GM18873 (cell line): ENCODE measurements around the gene OR2A7.
A peak's percentile ranks its signal among the peaks of the same experiment; 100 is the strongest.
"Not testable (repeated sequence)": the region's sequence is repeated elsewhere in the genome, so short reads cannot be mapped to it uniquely, and the experiment has no call there.

Experiments
- ATAC-seq: cut with Tn5 transposase; IDR thresholded peaks from one replicate; pipeline ENCODE4 v1.9.1; 2021; ENCODE audit warnings: mild to moderate bottlenecking, moderate library complexity, moderate number of reproducible peaks; ENCODE audit not compliant: unreplicated experiment, low FRiP score

Gene OR2A7, protein sequence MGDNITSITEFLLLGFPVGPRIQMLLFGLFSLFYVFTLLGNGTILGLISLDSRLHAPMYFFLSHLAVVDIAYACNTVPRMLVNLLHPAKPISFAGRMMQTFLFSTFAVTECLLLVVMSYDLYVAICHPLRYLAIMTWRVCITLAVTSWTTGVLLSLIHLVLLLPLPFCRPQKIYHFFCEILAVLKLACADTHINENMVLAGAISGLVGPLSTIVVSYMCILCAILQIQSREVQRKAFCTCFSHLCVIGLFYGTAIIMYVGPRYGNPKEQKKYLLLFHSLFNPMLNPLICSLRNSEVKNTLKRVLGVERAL

DNA sequence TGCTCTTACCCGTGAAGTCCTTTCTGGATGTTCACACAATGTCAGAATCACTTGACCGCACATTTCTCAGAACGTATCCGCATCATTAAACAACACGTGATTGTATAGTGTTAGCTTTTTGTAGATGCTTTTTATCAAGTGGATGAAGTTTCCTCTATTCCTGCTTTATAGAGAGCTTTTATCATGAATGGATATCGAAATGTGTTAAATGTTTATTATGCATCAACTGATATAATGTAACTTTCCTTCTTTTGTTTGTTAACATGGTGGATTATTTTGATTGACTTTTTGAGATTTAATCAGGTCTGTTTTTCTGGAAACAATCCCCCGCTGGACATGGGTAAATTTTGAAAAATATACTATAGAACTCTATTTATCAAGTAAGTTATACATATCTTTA lies at the start of gene OR2A7:
Gene OR2A7, minus strand, starts transcription at position 101 of the 400 bp plus-strand sequence. CDS start 5,164 bp downstream, outside the sequence.
- not testable (repeated sequence) for ATAC-seq

DNA sequence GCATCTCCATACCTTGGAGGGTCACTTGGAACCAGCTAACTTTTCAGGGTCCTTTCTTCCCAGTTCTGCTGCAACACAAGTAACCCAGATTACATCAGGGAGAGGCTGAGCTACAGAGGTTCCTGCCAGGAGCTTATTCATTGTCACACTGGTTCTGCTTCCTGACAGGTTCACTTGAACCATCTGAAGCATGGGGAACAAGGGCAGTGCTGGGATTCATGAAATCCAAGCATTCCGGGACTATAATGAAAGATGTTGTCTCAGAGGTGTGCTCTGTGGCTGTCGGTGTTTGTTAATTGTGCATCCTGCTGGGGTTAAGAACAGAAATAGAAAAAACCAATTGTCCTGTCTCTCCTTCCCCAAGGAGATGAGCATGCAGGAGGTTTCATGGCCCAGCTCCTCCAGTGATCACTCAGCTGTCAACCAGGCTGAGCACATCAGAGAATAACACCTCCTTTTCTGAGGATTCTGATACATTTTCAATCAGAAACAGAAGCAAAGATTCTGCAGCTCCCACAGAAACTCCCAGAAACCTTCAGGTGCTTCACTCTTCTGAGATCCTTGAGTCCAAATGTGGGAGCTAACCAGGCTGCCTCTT lies 47.4 kb upstream of the OR2A7 start, which contains the start of gene OR2A1:
Gene OR2A1, plus strand, starts transcription at position 548 of the 598 bp plus-strand sequence. CDS start 5,706 bp downstream, outside the sequence.
- ATAC-seq = not testable (repeated sequence)

DNA sequence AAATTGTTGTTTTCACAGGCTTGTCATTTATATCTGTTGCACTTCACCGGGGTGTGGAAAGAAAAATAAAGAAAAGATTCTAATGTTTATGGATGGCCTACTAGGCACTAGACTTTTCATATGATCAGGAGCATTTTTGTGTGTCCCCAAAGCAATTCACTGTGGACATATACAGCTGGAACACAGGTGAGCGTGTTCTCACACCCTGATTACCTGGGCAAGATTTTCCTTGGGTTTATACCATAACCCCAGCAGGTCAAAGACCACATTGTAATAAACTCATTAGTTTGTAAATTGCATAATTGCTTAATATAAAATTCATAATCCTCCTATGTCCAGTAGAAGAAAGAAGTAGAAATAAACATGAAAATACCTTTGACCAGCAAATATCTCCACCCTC lies 46.6 kb upstream of the OR2A7 start:
- ATAC-seq = not testable (repeated sequence)

DNA sequence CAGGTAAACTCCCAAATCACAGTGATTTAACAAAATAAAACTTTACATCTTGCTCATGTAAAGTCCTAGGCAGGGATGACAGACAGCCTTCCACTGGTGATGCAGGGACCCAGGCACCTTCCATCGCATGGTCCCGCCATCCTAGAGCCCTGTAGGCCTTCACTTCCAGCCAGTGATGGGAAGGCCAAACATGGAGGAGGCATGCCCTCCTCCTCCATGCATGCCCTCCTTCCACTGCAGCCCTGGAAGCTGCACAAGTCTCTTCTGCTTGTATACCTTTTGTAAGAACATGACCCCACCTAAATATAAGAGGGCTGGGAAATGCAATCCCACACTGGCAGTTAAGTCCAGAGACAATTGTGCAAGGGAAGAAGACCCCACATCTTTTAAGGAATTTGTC lies 45.1 kb upstream of the OR2A7 start:
- ATAC-seq = not testable (repeated sequence)

DNA sequence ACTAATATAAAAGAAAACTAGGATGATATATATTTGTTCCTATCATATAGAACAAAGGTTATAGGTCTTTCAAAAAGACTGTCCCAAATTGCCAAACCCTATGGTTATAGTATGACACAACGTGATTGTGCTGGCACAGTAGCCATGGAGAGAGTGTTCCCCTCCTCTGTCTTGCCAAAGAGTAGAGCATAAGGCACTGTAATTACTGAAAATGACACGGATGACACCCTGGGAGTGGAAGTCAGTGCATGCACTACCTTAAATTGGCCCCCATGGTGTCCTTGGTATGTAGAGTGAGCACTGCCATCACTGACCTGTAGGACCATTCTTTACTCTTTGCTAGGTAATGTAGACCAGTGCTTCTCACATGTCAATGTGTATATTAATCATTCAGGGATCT lies 40.6 kb upstream of the OR2A7 start:
- ATAC-seq = not testable (repeated sequence)

DNA sequence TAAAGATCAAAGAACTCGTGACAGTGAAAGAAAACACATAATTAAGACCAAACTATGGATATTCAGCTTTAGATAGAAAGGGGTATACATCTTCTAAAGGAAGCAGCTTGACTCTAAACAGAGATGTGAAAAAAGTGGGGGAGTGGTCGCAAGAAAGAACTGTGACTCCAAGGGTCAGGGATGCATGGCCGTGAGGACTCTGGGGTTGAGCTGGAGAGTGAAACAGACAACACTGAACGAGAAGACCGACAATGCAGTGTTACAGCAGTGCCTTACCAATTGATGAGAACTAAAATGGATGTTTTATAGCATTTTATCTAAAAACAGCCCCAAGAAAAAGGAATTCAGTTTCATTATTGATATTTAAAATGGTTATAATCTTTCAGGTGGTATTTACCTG lies 39.0 kb upstream of the OR2A7 start:
- not testable (repeated sequence) for ATAC-seq

DNA sequence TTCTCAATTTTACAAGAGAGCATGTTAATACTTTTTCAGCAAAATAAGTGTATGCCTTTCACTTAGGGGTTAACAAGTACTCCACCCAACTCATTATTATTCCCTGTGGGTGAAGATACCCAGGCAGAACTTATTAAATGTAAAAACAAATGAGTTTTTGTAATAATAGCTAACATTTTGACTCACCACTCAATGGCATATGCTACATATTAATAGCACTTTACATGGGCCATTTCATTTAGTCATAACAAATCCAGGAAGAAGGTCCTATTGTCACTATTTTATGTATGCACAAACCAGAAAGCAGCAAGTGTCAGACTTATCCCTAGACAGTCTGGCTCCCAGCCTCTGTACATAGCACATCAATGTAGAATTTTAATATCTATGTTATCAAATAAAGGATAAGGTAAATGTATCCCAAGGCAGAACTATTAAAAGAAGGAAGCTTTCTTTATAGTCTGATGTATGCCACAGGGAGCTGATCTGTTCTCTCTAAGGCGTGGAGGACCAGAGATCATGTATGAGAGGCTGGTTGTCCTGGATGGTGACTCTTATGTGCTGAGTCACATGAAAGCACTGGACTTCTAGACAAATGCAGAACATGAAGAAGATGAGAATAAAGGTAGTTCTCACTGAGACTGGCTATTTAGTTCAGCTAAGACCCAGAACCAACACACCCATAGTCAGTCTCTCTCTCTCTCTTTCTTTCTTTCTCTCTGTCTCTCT lies 38.1 kb upstream of the OR2A7 start:
- not testable (repeated sequence) for ATAC-seq

DNA sequence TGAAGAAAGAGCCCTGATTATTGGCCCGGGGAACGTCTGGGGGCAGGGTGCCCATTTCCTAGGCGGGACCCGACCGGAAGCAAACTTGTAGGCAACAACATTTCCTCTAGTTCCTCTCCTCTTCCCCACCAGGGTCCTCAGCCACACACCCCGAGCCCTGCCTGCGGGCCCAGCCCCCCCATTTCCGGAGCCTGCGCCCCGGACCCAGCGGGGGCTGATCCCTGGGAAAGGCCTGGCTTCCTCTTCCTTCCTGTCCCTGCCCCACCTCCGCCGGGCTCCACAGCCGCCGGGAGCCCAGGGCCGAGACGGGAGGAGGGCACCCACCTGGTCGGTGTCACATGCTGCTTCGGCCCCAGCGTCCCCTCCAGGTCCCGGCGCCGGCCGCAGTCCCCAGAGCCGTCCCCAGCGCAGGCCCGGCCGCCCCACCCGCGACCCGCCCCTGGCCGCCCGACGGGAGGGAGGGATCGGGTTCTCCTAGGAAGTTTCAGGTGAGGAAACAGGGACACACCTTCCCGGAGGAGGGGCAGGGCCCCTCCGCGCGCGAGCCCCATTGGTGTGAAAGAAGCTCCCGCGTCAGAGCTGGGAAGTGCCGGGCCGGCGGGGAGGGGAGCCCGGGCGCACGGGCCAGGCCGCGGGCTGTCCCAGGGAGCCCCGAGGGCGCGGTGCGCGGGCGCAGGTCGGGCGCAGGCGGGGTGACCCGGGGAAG lies 29.4 kb upstream of the OR2A7 start:
- peak; percentile 53 for ATAC-seq

DNA sequence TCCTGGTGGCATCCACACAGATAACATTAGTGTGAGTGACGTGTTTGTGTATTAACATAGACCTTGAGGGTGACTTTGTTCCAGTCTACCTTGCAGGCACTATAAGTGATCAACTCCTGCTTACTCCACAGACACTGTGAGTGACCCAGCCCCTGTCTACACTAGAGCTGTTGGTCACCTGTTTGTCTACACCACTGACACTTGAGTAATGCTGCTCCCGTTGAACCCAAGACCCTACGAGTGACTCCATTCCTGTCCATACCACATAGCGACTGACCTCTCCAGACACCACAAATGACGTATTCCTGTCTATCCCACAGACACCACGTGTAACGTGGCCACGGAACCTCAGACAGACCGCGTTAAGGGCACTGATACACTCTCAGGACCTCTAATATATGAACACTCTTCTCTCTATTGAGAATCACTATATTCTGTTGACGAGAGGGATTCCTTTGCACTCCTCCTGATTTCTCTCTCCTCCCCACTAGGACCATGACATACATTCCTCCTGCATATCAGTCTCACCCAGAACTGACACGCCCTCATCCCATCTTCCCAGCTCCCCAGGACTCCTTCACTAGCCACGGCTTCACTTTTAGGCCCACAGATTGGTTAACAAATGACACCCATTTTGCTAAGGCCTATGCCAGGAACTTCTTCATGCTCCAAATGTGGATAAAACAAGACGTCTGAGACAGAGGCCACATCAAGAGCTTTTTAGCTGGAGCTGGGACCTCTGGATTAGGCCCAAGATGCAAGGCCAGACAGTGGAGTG lies 28.0 kb upstream of the OR2A7 start:
- not testable (repeated sequence) for ATAC-seq

DNA sequence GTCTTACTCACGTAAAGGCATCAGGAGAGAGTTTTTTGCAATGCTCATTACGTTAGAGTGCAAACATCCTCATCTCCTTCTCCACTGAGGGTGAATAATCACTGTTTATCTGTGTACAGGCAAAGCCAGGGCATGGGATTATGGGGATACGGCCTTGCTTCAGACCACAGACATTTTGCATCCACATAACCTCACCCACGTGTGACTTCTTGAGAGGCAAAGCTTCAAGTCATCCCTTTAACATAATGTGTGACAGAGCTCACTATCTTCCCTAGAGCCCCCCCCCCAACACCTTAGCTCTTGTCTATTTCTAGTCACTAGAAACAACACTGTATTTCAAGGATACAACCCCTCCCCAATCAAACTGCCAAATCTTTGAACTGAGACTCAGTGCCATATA lies 27.0 kb upstream of the OR2A7 start:
- not testable (repeated sequence) for ATAC-seq

DNA sequence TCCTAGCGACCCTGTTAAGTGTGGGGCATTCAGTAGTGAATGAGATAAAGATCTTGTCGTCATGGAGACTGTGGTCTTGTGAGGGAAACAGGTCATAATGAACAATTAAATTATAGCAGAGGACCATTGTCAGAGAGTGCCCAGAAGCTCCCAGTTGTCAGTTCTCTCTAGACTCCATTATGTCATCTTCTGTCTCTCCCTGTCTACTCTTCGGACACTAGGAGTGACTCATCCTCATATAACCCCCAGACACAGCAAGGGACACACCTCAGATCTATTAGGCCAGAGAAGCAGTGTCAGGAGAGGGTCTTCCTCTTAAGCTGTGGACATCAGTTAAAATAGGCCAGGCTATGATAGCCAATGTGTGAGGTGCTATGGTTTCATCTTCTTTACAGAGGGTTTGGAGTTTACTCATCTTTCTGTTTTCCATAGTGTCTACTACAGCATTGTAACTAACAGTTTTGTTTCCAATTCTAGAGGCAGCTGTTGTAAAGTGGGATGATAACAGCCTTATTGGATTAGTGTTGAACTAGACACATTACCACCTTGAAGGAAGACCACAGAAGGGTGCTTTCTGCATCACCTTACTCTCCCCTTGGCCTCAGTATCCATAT lies 22.7 kb upstream of the OR2A7 start:
- ATAC-seq = not testable (repeated sequence)

DNA sequence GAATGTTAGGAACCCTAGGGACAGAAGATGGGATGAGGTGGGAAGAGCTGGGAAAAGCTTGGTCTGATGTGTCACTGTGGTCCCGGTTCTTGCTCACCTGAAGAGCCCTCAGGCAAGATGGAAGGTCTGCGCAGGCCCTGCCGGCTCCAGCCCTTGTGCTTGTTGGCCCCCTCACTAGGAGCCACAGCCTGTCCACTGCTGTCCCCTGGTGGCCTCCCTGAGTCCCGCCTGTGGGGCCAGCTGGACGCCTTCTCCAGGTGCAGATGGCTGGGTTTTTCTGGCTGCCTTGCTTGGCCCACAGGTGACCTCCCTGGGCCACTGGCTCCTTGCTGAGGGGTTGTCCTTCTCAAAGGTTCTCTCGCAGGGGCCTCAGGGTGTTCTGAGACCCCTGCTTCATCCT lies 19.1 kb upstream of the OR2A7 start:
- ATAC-seq = not testable (repeated sequence)

DNA sequence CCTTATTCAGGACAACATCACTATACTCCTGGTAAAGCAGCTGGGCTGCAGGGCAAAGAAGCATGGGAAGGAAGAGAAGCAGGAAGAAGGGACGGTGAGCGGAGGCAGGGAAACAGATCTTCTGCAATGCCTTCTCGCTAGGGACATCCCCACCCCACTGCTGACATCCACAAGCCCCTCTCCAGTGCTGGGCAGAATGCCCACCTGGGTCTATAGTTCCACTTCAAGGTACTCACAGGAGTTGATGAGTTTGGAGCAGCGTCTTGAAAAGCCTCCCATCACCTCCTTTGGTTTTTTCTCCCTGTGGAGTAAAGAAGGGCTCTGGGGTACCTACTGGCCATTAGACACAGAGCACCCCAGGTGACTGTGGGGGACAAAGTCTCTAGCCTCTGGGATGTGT lies 17.9 kb upstream of the OR2A7 start:
- ATAC-seq = not testable (repeated sequence)

DNA sequence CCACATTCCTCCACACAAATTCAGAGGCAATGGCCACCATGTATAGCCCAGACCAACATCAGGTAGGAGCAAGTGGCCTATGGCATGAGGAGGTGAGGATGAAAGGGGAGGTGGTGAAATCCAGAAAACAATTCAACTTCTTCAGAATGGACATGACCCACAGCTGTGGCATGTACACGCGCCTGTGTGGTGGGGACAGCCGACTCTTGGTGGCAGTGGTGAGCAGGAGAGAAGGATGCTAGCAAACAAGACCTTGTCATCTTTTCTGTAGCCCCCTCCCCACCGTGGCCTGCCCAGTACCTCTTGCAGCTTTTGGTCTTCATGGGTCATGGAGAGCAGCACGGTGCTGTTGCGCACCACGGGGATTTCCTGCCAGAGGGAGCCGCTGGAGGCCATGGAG lies 17.4 kb upstream of the OR2A7 start:
- not testable (repeated sequence) for ATAC-seq

DNA sequence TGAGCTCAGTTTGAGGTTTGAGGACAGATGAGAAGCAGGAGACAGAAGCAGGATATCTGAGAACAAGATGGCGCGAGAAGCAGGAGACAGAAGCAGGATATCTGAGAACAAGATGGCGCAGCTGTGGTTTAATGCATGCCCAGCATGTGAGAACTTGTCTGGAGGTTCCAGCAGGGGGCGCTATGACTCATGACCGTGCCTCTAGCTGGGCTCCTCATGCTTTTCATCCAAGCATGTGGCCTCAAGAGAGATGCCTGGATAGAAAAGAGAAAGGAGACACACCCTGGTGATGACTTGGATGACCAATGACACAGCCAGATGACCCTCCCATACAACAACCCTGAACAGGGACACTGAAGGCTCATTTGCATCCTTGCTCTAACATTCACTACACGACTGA lies 15.4 kb upstream of the OR2A7 start:
- not testable (repeated sequence) for ATAC-seq

DNA sequence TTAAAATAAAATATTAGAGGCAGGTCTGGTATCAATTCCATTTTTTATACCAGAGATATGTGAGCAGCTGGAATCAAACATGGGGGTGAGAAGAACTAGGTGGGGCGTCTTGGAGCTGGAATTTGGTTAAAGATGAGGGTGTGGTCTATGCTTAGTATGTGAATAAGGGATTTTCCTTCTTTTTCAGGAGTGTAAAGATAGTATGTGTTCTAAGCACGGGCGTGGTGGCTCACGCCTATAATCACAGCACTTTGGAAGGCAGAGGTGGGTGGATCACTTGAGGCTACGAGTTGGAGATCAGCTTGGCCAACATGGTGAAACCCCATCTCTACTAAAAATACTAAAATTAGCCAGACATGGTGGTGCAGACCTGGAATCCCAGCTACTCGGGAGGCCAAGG lies 10.7 kb upstream of the OR2A7 start:
- ATAC-seq = not testable (repeated sequence)

DNA sequence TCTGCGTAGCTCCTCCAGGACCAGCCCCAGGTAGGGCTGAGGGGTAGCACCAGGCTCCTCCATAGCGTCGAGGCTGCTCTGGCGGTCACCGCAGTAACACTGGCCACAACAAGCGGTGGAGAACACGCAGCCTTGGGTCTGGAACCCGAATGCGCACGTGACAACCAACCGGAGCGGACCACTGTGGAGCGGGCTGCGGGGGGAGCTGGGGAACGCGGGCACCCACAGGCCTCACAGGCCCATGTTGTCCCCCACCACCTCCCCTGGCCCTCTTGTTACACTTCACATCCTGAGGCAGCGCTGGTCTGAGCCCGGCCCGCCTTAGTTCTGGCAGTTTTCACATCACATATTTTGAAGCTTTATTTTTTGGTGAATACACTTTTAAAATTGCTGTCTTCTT lies 4.6 kb upstream of the OR2A7 start, which contains the start of gene CTAGE8:
Gene CTAGE8, minus strand, starts transcription at position 101 of the 400 bp plus-strand sequence. Its CDS starts 38 bp downstream, at position 63.
- ATAC-seq = not testable (repeated sequence)

DNA sequence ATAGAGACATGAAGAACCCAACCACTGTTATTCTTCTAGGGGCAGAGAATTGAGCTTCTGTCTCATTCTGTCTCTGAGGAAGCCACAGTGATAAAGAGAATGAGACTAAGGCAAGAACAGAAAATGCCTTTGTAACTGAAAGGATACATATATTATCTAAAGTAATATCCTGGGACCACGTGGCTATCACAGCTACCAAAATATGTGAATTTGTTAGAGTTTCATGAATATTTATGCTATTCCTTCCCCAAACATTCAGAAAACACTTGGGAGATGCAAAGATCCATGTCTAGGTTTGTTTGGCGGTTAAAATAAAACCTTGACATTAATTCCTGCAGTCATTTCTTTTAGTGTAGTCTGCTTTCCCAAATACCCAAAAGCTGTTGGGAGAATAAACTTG lies 2.5 kb downstream of the OR2A7 start:
- not testable (repeated sequence) for ATAC-seq

DNA sequence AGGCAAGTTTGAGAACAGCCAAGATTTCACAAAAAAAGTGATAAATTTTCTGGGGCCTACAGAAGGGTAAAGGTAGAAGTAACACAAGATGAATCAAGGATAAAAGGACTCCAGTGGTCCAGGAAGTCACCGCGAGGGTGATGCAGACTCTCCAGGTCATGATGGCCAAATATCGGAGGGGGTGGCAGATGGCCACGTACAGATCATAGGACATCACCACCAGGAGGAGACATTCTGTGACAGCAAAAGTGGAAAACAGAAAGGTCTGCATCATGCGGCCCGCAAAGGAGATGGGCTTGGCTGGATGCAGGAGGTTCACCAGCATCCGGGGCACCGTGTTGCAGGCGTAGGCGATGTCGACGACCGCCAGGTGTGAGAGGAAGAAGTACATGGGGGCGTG lies 5.5 kb downstream of the OR2A7 start:
- ATAC-seq = not testable (repeated sequence)
